NCI-H2196 treated with DMSO at 0.1 percent for 48 hours (cell line): ENCODE data around the gene ZNF485.

ENCODE experiments used
- DNase-seq: peaks from one replicate; lab custom pipeline; 2025; ENCODE audit not compliant: unreplicated experiment; lab: John Stamatoyannopoulos, UW

ZNF485 gene

DNA sequence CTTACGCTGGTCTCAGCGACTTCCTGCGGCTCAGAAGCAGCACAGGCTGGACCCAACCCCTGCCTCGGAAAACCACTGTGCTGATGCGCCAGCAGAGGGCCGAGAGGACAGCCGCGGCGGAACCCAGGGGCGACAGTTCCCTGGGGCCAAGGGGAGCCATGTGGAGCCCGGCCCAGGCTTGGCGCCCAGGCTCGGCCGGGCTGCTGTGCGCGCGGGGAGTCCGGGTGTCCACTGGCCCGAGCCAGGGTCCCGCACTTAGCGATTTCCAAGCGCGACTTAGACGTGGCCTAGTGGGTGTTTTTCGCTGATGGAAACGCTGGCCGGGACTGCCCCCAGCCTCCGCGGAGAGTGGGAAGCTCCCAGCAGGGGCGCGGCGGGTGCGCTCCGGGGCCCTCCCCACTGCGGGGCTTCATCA, 61.1 kb downstream of the ZNF485 start:
- DNase-seq: no peak
